Caco-2 (cell line): Measurements from ENCODE around the gene LIPA. TPM values are rescaled to one million over a fixed set of nuclear protein-coding genes. Genes with fewer than 3 reads are reported as not detected.

Experiments
- BruUV-seq: library from RNA; stranded (reverse); fragments of 400-500 nt; replicated peaks from 2 replicates; lab custom pipeline; 2021; lab: Mats Ljungman, UMichigan
- CTCF ChIA-PET: fragments of 300-600 bp; sonication (Branson Sonifier 250); formaldehyde crosslinking; loops from one replicate; lab custom pipeline; 2022; ENCODE audit warnings: antibody characterized with exemption; lab: Charles Lee
- POLR2A ChIA-PET: fragments of 300-600 bp; sonication (Branson Sonifier 250); formaldehyde crosslinking; loops from one replicate; lab custom pipeline; 2022; ENCODE audit warnings: antibody characterized with exemption; lab: Charles Lee
- DNase-seq, 2 experiments: peaks; one replicate each; pipeline versions ENCODE4 v3.0.0 to v3.0.0-alpha.2; 2020 to 2022
- H3K27me3 ChIP-seq: replicated peaks from 2 replicates; pipeline ENCODE4 v1.6.0; 2011; ENCODE audit warnings: low read length; ENCODE audit not compliant: control insufficient read depth, insufficient read depth
- H3K36me3 ChIP-seq: 2 replicates; pipeline ENCODE4 v1.5.1; 2011; ENCODE audit warnings: low read length; ENCODE audit not compliant: control insufficient read depth, insufficient read depth
- H3K4me1 ChIP-seq: fragments of 250-450 bp; sonication (Bioruptor Pico); 2 replicates; pipeline ENCODE4 v1.5.1; 2020; ENCODE audit warnings: mild to moderate bottlenecking
- H3K4me3 ChIP-seq: 2 replicates; pipeline ENCODE4 v1.5.1; 2011; ENCODE audit warnings: low read depth, mild to moderate bottlenecking, control low read depth, low read length
- H3K9me3 ChIP-seq: fragments of 250-450 bp; sonication (Bioruptor Pico); 2 replicates; pipeline ENCODE4 v1.5.1; 2020; ENCODE audit warnings: mild to moderate bottlenecking, moderate library complexity
- H3K27ac Mint-ChIP-seq: one replicate; pipeline ENCODE4 v1.8.0; 2022; ENCODE audit warnings: mixed read lengths; ENCODE audit not compliant: unreplicated experiment
- H3K27me3 Mint-ChIP-seq: one replicate; pipeline ENCODE4 v1.8.0; 2022; ENCODE audit warnings: mixed read lengths; ENCODE audit not compliant: insufficient read depth, unreplicated experiment
- H3K36me3 Mint-ChIP-seq: one replicate; pipeline ENCODE4 v1.8.0; 2022; ENCODE audit warnings: mild to moderate bottlenecking, mixed read lengths; ENCODE audit not compliant: insufficient read depth, unreplicated experiment
- H3K4me1 Mint-ChIP-seq: one replicate; pipeline ENCODE4 v1.8.0; 2022; ENCODE audit warnings: low read depth, mixed read lengths; ENCODE audit not compliant: unreplicated experiment
- H3K4me3 Mint-ChIP-seq: one replicate; pipeline ENCODE4 v1.8.0; 2022; ENCODE audit warnings: mild to moderate bottlenecking, moderate library complexity, mixed read lengths; ENCODE audit not compliant: unreplicated experiment
- H3K9me3 Mint-ChIP-seq: one replicate; pipeline ENCODE4 v1.8.0; 2022; ENCODE audit warnings: mixed read lengths; ENCODE audit not compliant: unreplicated experiment
- intact Hi-C: fragments of 100-400 bp; cut with micrococcal nuclease; formaldehyde crosslinking; loops from one replicate; pipeline ENCODE4 v1.10.0; 2022; ENCODE audit not compliant: unreplicated experiment
- total RNA-seq: library from RNA; stranded (reverse); gene quantifications from 2 replicates; pipeline ENCODE4 v1.2.3, GENCODE V29; 2022
- TF ChIP-seq, protein P1 (sequence below), 2 experiments: fragments of 200-600 bp in 1 of 2; IDR thresholded peaks; 1 replicate in 1 of 2; 2 replicates in 1 of 2; pipeline versions ENCODE4 v1.5.1 to v1.8.0; 2011 to 2022; ENCODE audit warnings: antibody characterized with exemption in 1 of 2, control low read depth in 1 of 2, inconsistent platforms in 1 of 2, low read depth in 1 of 2, low read length in 1 of 2, mild to moderate bottlenecking in 1 of 2, moderate library complexity in 1 of 2; ENCODE audit not compliant: insufficient read depth in 1 of 2, severe bottlenecking in 1 of 2, unreplicated experiment in 1 of 2

The LIPA gene
- total RNA-seq, 1 experiment from 2014 or later = 18.8 TPM

DNA sequence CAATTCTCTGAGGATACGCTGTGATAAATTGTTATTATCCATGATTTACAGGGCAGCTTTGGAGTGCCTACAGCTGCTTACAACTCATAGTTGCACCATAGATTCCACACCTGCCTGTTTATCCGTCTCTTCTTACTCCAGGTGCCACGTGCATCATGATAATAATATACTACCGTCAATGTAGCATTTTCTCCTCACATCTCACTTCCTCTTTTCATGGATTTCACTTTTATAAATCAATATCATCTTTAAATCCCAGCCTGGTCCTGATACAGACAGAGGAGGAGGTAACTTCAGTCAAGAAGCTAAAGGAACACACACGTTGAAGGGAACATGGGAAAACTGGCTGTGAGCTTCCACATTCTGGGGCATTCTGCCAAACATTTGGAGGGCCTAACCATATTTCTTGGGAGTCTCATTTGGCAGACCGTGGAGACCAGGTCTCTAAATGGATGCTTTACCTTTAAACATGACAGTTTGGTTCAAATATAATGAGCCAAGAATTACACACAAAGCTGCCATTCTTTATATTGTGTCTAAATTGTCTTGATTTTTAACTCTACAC, 46.9 kb downstream of the LIPA start:
- peaks cover 7% of the 10 kb centered on the region for H3K4me1 Mint-ChIP-seq
- no peaks in the 10 kb centered on the region for H3K9me3 Mint-ChIP-seq
- BruUV-seq = no TSS peak
- no peaks in the 10 kb centered on the region for H3K36me3 ChIP-seq
- no peak overlapping the region for H3K4me3 Mint-ChIP-seq
- POLR2A ChIA-PET = no interaction called here
- H3K4me3 ChIP-seq = no peak overlapping the region
- peaks cover 18% of the 10 kb centered on the region for H3K27me3 ChIP-seq
- H3K27ac Mint-ChIP-seq = no peak overlapping the region
- TF ChIP-seq, protein P1, sequence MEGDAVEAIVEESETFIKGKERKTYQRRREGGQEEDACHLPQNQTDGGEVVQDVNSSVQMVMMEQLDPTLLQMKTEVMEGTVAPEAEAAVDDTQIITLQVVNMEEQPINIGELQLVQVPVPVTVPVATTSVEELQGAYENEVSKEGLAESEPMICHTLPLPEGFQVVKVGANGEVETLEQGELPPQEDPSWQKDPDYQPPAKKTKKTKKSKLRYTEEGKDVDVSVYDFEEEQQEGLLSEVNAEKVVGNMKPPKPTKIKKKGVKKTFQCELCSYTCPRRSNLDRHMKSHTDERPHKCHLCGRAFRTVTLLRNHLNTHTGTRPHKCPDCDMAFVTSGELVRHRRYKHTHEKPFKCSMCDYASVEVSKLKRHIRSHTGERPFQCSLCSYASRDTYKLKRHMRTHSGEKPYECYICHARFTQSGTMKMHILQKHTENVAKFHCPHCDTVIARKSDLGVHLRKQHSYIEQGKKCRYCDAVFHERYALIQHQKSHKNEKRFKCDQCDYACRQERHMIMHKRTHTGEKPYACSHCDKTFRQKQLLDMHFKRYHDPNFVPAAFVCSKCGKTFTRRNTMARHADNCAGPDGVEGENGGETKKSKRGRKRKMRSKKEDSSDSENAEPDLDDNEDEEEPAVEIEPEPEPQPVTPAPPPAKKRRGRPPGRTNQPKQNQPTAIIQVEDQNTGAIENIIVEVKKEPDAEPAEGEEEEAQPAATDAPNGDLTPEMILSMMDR (IDR thresholded peaks at IDR 0.05; ENCODE audit: insufficient read depth in 1 of 2, low read depth in 1 of 2, low read length in 1 of 2, severe bottlenecking in 1 of 2, unreplicated experiment in 1 of 2) = no peak
- H3K9me3 ChIP-seq = no peaks in the 10 kb centered on the region
- H3K36me3 Mint-ChIP-seq = no peaks in the 10 kb centered on the region
- no peak for DNase-seq
- H3K27me3 Mint-ChIP-seq = peaks cover 21% of the 10 kb centered on the region
- CTCF ChIA-PET = no interaction called here
- intact Hi-C loops = no loop called here
- peaks cover 20% of the 10 kb centered on the region for H3K4me1 ChIP-seq

DNA sequence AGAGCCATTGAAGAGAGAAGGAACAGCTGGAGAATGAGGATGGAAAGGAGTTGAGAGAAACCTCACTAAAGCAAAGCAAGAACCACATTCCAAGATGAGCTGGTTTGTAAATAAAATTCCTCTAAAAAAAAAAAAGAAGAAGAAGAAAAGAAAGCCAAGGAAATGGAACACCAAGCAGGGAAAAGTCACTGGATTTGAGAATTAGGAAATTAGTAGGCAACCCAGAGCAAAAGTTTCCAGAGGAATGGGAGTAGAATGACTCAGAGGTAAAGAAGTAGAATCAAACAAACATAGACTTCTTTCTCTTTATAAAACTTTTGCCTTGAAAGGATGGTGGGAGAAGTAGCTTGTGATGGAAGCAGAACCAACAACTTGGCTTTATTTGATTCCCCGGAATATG, 48.3 kb downstream of the LIPA start:
- intact Hi-C loops = no loop called here
- peaks cover 7% of the 10 kb centered on the region for H3K4me1 Mint-ChIP-seq
- H3K4me3 ChIP-seq = no peak overlapping the region
- H3K36me3 ChIP-seq = no peaks in the 10 kb centered on the region
- ChIA-PET POLR2A (no interaction called here), CTCF (no interaction called here)
- peaks cover 17% of the 10 kb centered on the region for H3K27me3 Mint-ChIP-seq
- H3K27me3 ChIP-seq = peaks cover 16% of the 10 kb centered on the region
- no peaks in the 10 kb centered on the region for H3K9me3 Mint-ChIP-seq
- no peak for DNase-seq
- no peak overlapping the region for H3K27ac Mint-ChIP-seq
- TF ChIP-seq, protein P1 (IDR thresholded peaks at IDR 0.05; ENCODE audit: insufficient read depth in 1 of 2, low read depth in 1 of 2, low read length in 1 of 2, severe bottlenecking in 1 of 2, unreplicated experiment in 1 of 2) = no peak
- no peaks in the 10 kb centered on the region for H3K9me3 ChIP-seq
- peaks cover 19% of the 10 kb centered on the region for H3K4me1 ChIP-seq
- H3K4me3 Mint-ChIP-seq = no peak overlapping the region
- BruUV-seq = no TSS peak
- no peaks in the 10 kb centered on the region for H3K36me3 Mint-ChIP-seq

GRCh38 chr10:89202033-89202425, 49.5 kb downstream of the LIPA start:
- no peaks in the 10 kb centered on the region for H3K36me3 Mint-ChIP-seq
- DNase-seq = no peak
- peaks cover 17% of the 10 kb centered on the region for H3K27me3 Mint-ChIP-seq
- H3K27ac Mint-ChIP-seq = no peak overlapping the region
- H3K9me3 ChIP-seq = no peaks in the 10 kb centered on the region
- H3K36me3 ChIP-seq = no peaks in the 10 kb centered on the region
- peaks cover 7% of the 10 kb centered on the region for H3K4me1 Mint-ChIP-seq
- no TSS peak for BruUV-seq
- TF ChIP-seq, protein P1 (IDR thresholded peaks at IDR 0.05; ENCODE audit: insufficient read depth in 1 of 2, low read depth in 1 of 2, low read length in 1 of 2, severe bottlenecking in 1 of 2, unreplicated experiment in 1 of 2) = no peak
- H3K4me3 ChIP-seq = no peak overlapping the region
- intact Hi-C loops = no loop called here
- no peaks in the 10 kb centered on the region for H3K9me3 Mint-ChIP-seq
- ChIA-PET CTCF (no interaction called here), POLR2A (no interaction called here)
- no peak overlapping the region for H3K4me3 Mint-ChIP-seq
- H3K27me3 ChIP-seq = peaks cover 9% of the 10 kb centered on the region
- H3K4me1 ChIP-seq = peaks cover 7% of the 10 kb centered on the region; the same call in 1 of the 2 replicates
